Neuronal stem cell (in vitro differentiated cells): Measurements from ENCODE around the gene NSMCE1.
A peak's percentile ranks its signal among the peaks of the same experiment; 100 is the strongest.

Source experiments
- DNase-seq: peaks from one replicate; pipeline ENCODE4 v3.0.0-alpha.2; 2013; ENCODE audit warnings: low spot score
- H2AFZ ChIP-seq: one replicate; pipeline ENCODE4 v1.6.1; 2013; ENCODE audit warnings: mild to moderate bottlenecking, low read length, inconsistent platforms
- H2AK5ac ChIP-seq: 2 replicates; pipeline ENCODE4 v1.6.1; 2013; ENCODE audit warnings: low read depth, mild to moderate bottlenecking, inconsistent platforms, low read length, moderate library complexity, mixed read lengths
- H2BK120ac ChIP-seq: 2 replicates; pipeline ENCODE4 v1.6.1; 2013; ENCODE audit warnings: low read depth, mild to moderate bottlenecking, inconsistent platforms, low read length, moderate library complexity, mixed read lengths
- H2BK12ac ChIP-seq: one replicate; pipeline ENCODE4 v1.6.1; 2013; ENCODE audit warnings: low read length, inconsistent platforms
- H2BK15ac ChIP-seq: 2 replicates; pipeline ENCODE4 v1.6.1; 2013; ENCODE audit warnings: mild to moderate bottlenecking, low read length, inconsistent platforms, mixed read lengths
- H2BK5ac ChIP-seq: one replicate; pipeline ENCODE4 v1.6.1; 2013; ENCODE audit warnings: inconsistent platforms, mild to moderate bottlenecking, low read length, moderate library complexity
- H3K14ac ChIP-seq: one replicate; pipeline ENCODE4 v1.6.1; 2013; ENCODE audit warnings: low read length, inconsistent platforms
- H3K18ac ChIP-seq: 2 replicates; pipeline ENCODE4 v1.6.1; 2013; ENCODE audit warnings: low read length, inconsistent platforms
- H3K23ac ChIP-seq: 2 replicates; pipeline ENCODE4 v1.6.1; 2013; ENCODE audit warnings: low read depth, mild to moderate bottlenecking, mixed read lengths, low read length, inconsistent platforms; ENCODE audit not compliant: poor library complexity
- H3K27ac ChIP-seq: replicated peaks from 3 replicates; pipeline ENCODE4 v1.5.1; 2013; ENCODE audit warnings: low read length, inconsistent platforms
- H3K27me3 ChIP-seq, 3 experiments: 2 replicates each; pipeline ENCODE4 v1.6.1; 2013; ENCODE audit warnings: low read length in 3 of 3, mild to moderate bottlenecking in 2 of 3, inconsistent platforms in 1 of 3, low read depth in 1 of 3, mixed read lengths in 1 of 3, moderate library complexity in 1 of 3; ENCODE audit not compliant: control insufficient read depth in 3 of 3, insufficient read depth in 3 of 3
- H3K36me3 ChIP-seq, 2 donors: replicated peaks in 1 of 2; 2 replicates each; pipeline ENCODE4 v1.6.1; 2013; ENCODE audit warnings: low read length in 2 of 2; ENCODE audit not compliant: control insufficient read depth in 2 of 2, insufficient read depth in 2 of 2
- H3K4ac ChIP-seq: 2 replicates; pipeline ENCODE4 v1.6.1; 2013; ENCODE audit warnings: inconsistent platforms, mild to moderate bottlenecking, low read length, moderate library complexity
- H3K4me1 ChIP-seq, 2 donors: 1 replicate in 1 of 2; 2 replicates in 1 of 2; pipeline ENCODE4 v1.6.1; 2013; ENCODE audit warnings: low read length in 2 of 2, low read depth in 1 of 2; ENCODE audit not compliant: control insufficient read depth in 2 of 2, insufficient read depth in 1 of 2
- H3K4me2 ChIP-seq: one replicate; pipeline ENCODE4 v1.6.1; 2013; ENCODE audit warnings: mild to moderate bottlenecking, low read length, inconsistent platforms; ENCODE audit not compliant: insufficient read depth, poor library complexity, severe bottlenecking
- H3K4me3 ChIP-seq, 2 donors: 2 replicates each; pipeline ENCODE4 v1.5.1; 2013; ENCODE audit warnings: low read length in 2 of 2, mild to moderate bottlenecking in 2 of 2, inconsistent platforms in 1 of 2, moderate library complexity in 1 of 2
- H3K79me1 ChIP-seq: one replicate; pipeline ENCODE4 v1.6.1; 2013; ENCODE audit warnings: low read depth, mild to moderate bottlenecking, inconsistent platforms, low read length, moderate library complexity
- H3K9ac ChIP-seq: one replicate; pipeline ENCODE4 v1.6.1; 2013; ENCODE audit warnings: mild to moderate bottlenecking, low read depth, low read length, inconsistent platforms; ENCODE audit not compliant: poor library complexity
- H3K9me3 ChIP-seq, 2 donors: replicated peaks in 1 of 2; 2 replicates each; pipeline versions ENCODE3 to v1.6.1; 2013; ENCODE audit warnings: low read length in 2 of 2, mild to moderate bottlenecking in 2 of 2, inconsistent platforms in 1 of 2, low read depth in 1 of 2, mixed read lengths in 1 of 2, moderate library complexity in 1 of 2; ENCODE audit not compliant: control insufficient read depth in 2 of 2, insufficient read depth in 1 of 2
- H4K8ac ChIP-seq: one replicate; pipeline ENCODE4 v1.6.1; 2013; ENCODE audit warnings: low read depth, mild to moderate bottlenecking, inconsistent platforms, low read length, moderate library complexity
- H4K91ac ChIP-seq: one replicate; pipeline ENCODE4 v1.6.1; 2013; ENCODE audit warnings: low read length, low read depth, mild to moderate bottlenecking, inconsistent platforms; ENCODE audit not compliant: poor library complexity
- WGBS, 2 donors: extraction: QIAGEN DNeasy Blood & Tissue Kit; methylation state at CpG; one replicate each; pipeline ENCODE4 v1.1.7; 2013; ENCODE audit warnings: missing lambda C conversion rate in 2 of 2, mixed read lengths in 1 of 2; ENCODE audit not compliant: insufficient read length in 2 of 2, insufficient replicate concordance in 1 of 2; ENCODE audit errors: extremely low coverage in 2 of 2; 5-methylcytosine and 5-hydroxymethylcytosine counted together

The NSMCE1 gene

GRCh38 chr16:27257271-27257670 is 11.3 kb downstream of the NSMCE1 start:
- H3K14ac ChIP-seq, result no peak overlapping the region
- peaks cover 8 to 9% of the 10 kb centered on the region in 2 donors for H3K4me1 ChIP-seq
- H2BK5ac ChIP-seq, result no peak overlapping the region
- peak overlapping the region; percentile 29 for H2BK15ac ChIP-seq
- peaks cover 2 to 38% of the 10 kb centered on the region in 2 donors for H3K36me3 ChIP-seq
- no peak overlapping the region for H3K9ac ChIP-seq
- H2BK120ac ChIP-seq, result no peak overlapping the region
- no peak overlapping the region for H3K4me2 ChIP-seq
- no peaks in the 10 kb centered on the region for H3K9me3 ChIP-seq
- H2AFZ ChIP-seq, result no peak overlapping the region
- H2AK5ac ChIP-seq, result no peak overlapping the region
- WGBS, 2 donors, result no CpG with 5 or more reads among the region's 14 CpGs
- no peak overlapping the region for H3K23ac ChIP-seq
- H3K27me3 ChIP-seq, result no peaks in the 10 kb centered on the region
- DNase-seq, result no peak
- no peak overlapping the region for H3K4ac ChIP-seq
- H4K91ac ChIP-seq, result no peak overlapping the region
- H3K4me3 ChIP-seq, result no peak overlapping the region
- H3K27ac ChIP-seq, result no peak overlapping the region
- no peak overlapping the region for H2BK12ac ChIP-seq
- H3K18ac ChIP-seq, result peak overlapping the region; percentile 38
- H3K79me1 ChIP-seq, result no peaks in the 10 kb centered on the region
- H4K8ac ChIP-seq, result no peak overlapping the region

- DNase-seq, result no peak
- no CpG with 5 or more reads among the region's 3 CpGs for WGBS, 2 donors
- H2AFZ ChIP-seq, result no peak overlapping the region
- no peak overlapping the region for H3K4me3 ChIP-seq
- H2AK5ac ChIP-seq, result no peak overlapping the region
- H3K4me1 ChIP-seq, result peaks cover 6 to 9% of the 10 kb centered on the region in 2 donors
- no peak overlapping the region for H3K23ac ChIP-seq
- H2BK12ac ChIP-seq, result no peak overlapping the region
- H3K27ac ChIP-seq, result no peak overlapping the region
- peaks cover 2 to 39% of the 10 kb centered on the region in 2 donors for H3K36me3 ChIP-seq
- H3K79me1 ChIP-seq, result no peaks in the 10 kb centered on the region
- no peak overlapping the region for H2BK15ac ChIP-seq
- no peak overlapping the region for H3K18ac ChIP-seq
- H4K8ac ChIP-seq, result no peak overlapping the region
- no peak overlapping the region for H4K91ac ChIP-seq
- H3K4me2 ChIP-seq, result no peak overlapping the region
- no peak overlapping the region for H3K9ac ChIP-seq
- H3K4ac ChIP-seq, result no peak overlapping the region
- no peaks in the 10 kb centered on the region for H3K27me3 ChIP-seq
- no peak overlapping the region for H2BK120ac ChIP-seq
- no peaks in the 10 kb centered on the region for H3K9me3 ChIP-seq
- no peak overlapping the region for H3K14ac ChIP-seq
- H2BK5ac ChIP-seq, result no peak overlapping the region
Measured at GRCh38 chr16:27256861-27257260, 11.7 kb downstream of the NSMCE1 start.

DNA sequence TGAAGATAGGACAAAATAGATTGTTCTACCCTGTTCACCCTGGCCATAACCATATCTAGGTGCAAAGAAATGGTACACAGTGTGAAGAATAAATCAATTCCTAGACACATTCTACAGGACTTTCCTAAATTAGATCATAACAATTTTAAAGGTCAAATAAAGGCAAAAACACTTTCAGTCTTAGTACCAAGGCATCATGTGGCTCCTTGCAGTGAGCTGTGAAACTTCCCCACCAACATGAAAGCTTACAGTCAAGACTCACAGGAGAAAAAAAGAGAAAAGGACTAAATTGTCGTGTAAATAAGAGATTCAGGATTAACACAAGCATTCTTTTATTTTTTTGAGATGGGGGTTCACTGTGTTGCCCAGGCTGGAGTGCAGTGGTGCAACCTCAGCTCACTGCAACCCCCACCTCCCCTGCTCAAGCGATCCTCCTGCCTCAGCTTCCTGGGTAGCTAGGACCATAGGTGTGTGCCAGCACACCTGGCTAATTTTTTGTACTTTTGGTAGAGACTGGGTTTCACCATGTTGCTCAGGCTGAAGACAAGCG is 14.2 kb downstream of the NSMCE1 start:
- Histone ChIP-seq H2BK5ac (no peak overlapping the region), H3K4me2 (no peak overlapping the region), H4K91ac (no peak overlapping the region), H3K36me3 (peaks cover 2 to 45% of the 10 kb centered on the region in 2 donors), H3K4me3 (no peak overlapping the region), H3K79me1 (no peaks in the 10 kb centered on the region), H3K4me1 (peaks cover 4 to 7% of the 10 kb centered on the region in 2 donors), H3K9me3 (no peaks in the 10 kb centered on the region), H3K14ac (no peak overlapping the region), H2AK5ac (no peak overlapping the region), H3K23ac (no peak overlapping the region), H3K9ac (no peak overlapping the region), H2BK15ac (no peak overlapping the region), H3K4ac (no peak overlapping the region), H4K8ac (no peak overlapping the region), H2BK12ac (no peak overlapping the region), H2BK120ac (no peak overlapping the region), H3K18ac (no peak overlapping the region), H3K27ac (no peak overlapping the region), H3K27me3 (no peaks in the 10 kb centered on the region), H2AFZ (no peak overlapping the region)
- no CpG with 5 or more reads among the region's 3 CpGs for WGBS, 2 donors
- no peak for DNase-seq

DNA sequence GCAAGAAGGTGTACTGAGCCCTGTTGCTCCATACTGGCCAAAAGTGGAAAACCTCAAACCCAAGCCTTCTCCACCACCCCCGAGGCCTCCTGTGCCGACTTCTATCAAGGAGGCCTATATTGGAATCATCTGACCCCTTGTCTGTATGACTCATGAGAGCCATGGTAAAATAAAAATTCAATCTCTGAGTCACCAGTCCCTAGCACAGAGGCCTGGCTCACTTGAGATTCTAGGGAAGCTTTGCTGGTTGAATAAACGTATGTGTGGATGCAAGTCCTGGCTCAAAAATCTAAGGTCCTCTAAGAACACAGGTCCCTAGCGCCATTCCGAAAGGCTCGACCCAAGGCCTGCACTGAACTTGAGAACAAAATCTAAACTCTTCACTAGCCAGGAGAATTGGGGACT is 15.0 kb downstream of the NSMCE1 start:
- H3K4ac ChIP-seq, result no peak overlapping the region
- peaks cover 0 to 3% of the 10 kb centered on the region in 2 donors for H3K4me1 ChIP-seq
- H3K4me2 ChIP-seq, result no peak overlapping the region
- H2AFZ ChIP-seq, result no peak overlapping the region
- no peaks in the 10 kb centered on the region for H3K9me3 ChIP-seq
- WGBS, 2 donors, result no CpG with 5 or more reads among the region's 6 CpGs
- H4K91ac ChIP-seq, result no peak overlapping the region
- no peak overlapping the region for H2AK5ac ChIP-seq
- no peak for DNase-seq
- H3K18ac ChIP-seq, result no peak overlapping the region
- H3K14ac ChIP-seq, result no peak overlapping the region
- no peaks in the 10 kb centered on the region for H3K79me1 ChIP-seq
- no peak overlapping the region for H3K4me3 ChIP-seq
- no peaks in the 10 kb centered on the region for H3K27me3 ChIP-seq
- peaks cover 2 to 45% of the 10 kb centered on the region in 2 donors for H3K36me3 ChIP-seq
- no peak overlapping the region for H3K27ac ChIP-seq
- no peak overlapping the region for H3K23ac ChIP-seq
- H4K8ac ChIP-seq, result no peak overlapping the region
- H2BK12ac ChIP-seq, result no peak overlapping the region
- H2BK15ac ChIP-seq, result no peak overlapping the region
- H2BK120ac ChIP-seq, result no peak overlapping the region
- no peak overlapping the region for H2BK5ac ChIP-seq
- no peak overlapping the region for H3K9ac ChIP-seq
